CD14-positive monocyte (primary cell): Measurements from ENCODE around the gene GSTCD. TPM values are rescaled to one million over a fixed set of nuclear protein-coding genes. Genes with fewer than 3 reads are reported as not detected.

Experiments
- DNase-seq, 3 donors: peaks; one replicate each; pipeline ENCODE4 v3.0.0-alpha.2; 2011 to 2022
- H2AFZ ChIP-seq: 2 replicates; pipeline ENCODE4 v1.6.0; 2012; ENCODE audit warnings: mild to moderate bottlenecking, low read depth, low read length, inconsistent platforms; ENCODE audit not compliant: insufficient read depth, poor library complexity, severe bottlenecking
- H3K27ac ChIP-seq, 2 donors: 1 replicate in 1 of 2; 2 replicates in 1 of 2; pipeline ENCODE4 v1.5.1; 2012 to 2013; ENCODE audit warnings: low read length in 2 of 2, control low read depth in 1 of 2, inconsistent platforms in 1 of 2, low read depth in 1 of 2, mild to moderate bottlenecking in 1 of 2
- H3K27me3 ChIP-seq, 2 donors: one replicate each; pipeline versions ENCODE4 v1.6.0 to v1.6.1; 2011 to 2013; ENCODE audit warnings: low read length in 2 of 2; ENCODE audit not compliant: control insufficient read depth in 2 of 2, insufficient read depth in 2 of 2
- H3K36me3 ChIP-seq, 2 donors: replicated peaks in 1 of 2; 1 replicate in 1 of 2; 2 replicates in 1 of 2; pipeline versions ENCODE4 v1.5.1 to v1.6.1; 2012 to 2013; ENCODE audit warnings: low read length in 2 of 2, control low read depth in 1 of 2, inconsistent platforms in 1 of 2, mild to moderate bottlenecking in 1 of 2; ENCODE audit not compliant: insufficient read depth in 2 of 2, control insufficient read depth in 1 of 2
- H3K4me1 ChIP-seq, 2 donors: 1 replicate in 1 of 2; 2 replicates in 1 of 2; pipeline versions ENCODE4 v1.5.1 to v1.6.1; 2012 to 2013; ENCODE audit warnings: low read length in 2 of 2, control low read depth in 1 of 2, inconsistent platforms in 1 of 2, mild to moderate bottlenecking in 1 of 2, moderate library complexity in 1 of 2; ENCODE audit not compliant: insufficient read depth in 2 of 2, control insufficient read depth in 1 of 2
- H3K4me2 ChIP-seq: replicated peaks from 2 replicates; pipeline ENCODE3; 2012; ENCODE audit warnings: low read length, moderate library complexity, mild to moderate bottlenecking; ENCODE audit not compliant: poor library complexity, severe bottlenecking; ENCODE audit errors: extremely low read depth
- H3K4me3 ChIP-seq, 3 experiments: fragments of 200-600 bp in 1 of 3; sonication (generic) in 1 of 3; replicated peaks in 1 of 3; 1 replicate in 2 of 3; 2 replicates in 1 of 3; pipeline ENCODE4 v1.5.1; 2011 to 2013; ENCODE audit warnings: low read length in 3 of 3, mild to moderate bottlenecking in 3 of 3, control low read depth in 2 of 3, low read depth in 2 of 3, inconsistent platforms in 1 of 3, moderate library complexity in 1 of 3
- H3K79me2 ChIP-seq: 2 replicates; pipeline ENCODE4 v1.6.0; 2012; ENCODE audit warnings: mild to moderate bottlenecking, control low read depth, inconsistent platforms, low read length, moderate library complexity; ENCODE audit not compliant: insufficient read depth
- H3K9ac ChIP-seq: 2 replicates; pipeline ENCODE4 v1.6.0; 2017; ENCODE audit warnings: low read length, mild to moderate bottlenecking; ENCODE audit not compliant: insufficient read depth, poor library complexity, severe bottlenecking
- H3K9me3 ChIP-seq, 2 donors: replicated peaks in 1 of 2; 1 replicate in 1 of 2; 2 replicates in 1 of 2; pipeline versions ENCODE4 v1.5.1 to v1.6.1; 2012 to 2013; ENCODE audit warnings: low read length in 2 of 2, control low read depth in 1 of 2; ENCODE audit not compliant: control insufficient read depth in 1 of 2, insufficient read depth in 1 of 2
- H4K20me1 ChIP-seq: 2 replicates; pipeline ENCODE4 v1.6.0; 2012; ENCODE audit warnings: mild to moderate bottlenecking, low read length, control low read depth, moderate library complexity; ENCODE audit not compliant: insufficient read depth
- H3K27ac Mint-ChIP-seq, 7 donors: one replicate each; pipeline ENCODE4 v1.8.0; 2020; ENCODE audit warnings: mild to moderate bottlenecking in 7 of 7, mixed read lengths in 7 of 7, moderate library complexity in 6 of 7, inconsistent platforms in 2 of 7
- H3K27me3 Mint-ChIP-seq, 3 donors: one replicate each; pipeline ENCODE4 v1.8.0; 2021 to 2022; ENCODE audit warnings: low read depth in 3 of 3, mild to moderate bottlenecking in 3 of 3, mixed read lengths in 3 of 3, moderate library complexity in 3 of 3, inconsistent platforms in 1 of 3
- H3K36me3 Mint-ChIP-seq, 2 donors: one replicate each; pipeline ENCODE4 v1.8.0; 2020; ENCODE audit warnings: mixed read lengths in 2 of 2, inconsistent platforms in 1 of 2, mild to moderate bottlenecking in 1 of 2
- H3K4me1 Mint-ChIP-seq: one replicate; pipeline ENCODE4 v1.8.0; 2020; ENCODE audit warnings: mild to moderate bottlenecking, mixed read lengths
- H3K4me3 Mint-ChIP-seq, 2 donors: one replicate each; pipeline ENCODE4 v1.8.0; 2020; ENCODE audit warnings: mild to moderate bottlenecking in 2 of 2, mixed read lengths in 2 of 2, moderate library complexity in 1 of 2
- H3K9me3 Mint-ChIP-seq, 7 donors: one replicate each; pipeline ENCODE4 v1.8.0; 2020 to 2022; ENCODE audit warnings: mixed read lengths in 7 of 7, mild to moderate bottlenecking in 6 of 7, moderate library complexity in 6 of 7, inconsistent platforms in 2 of 7
- CTCF ChIP-seq: fragments of 200-600 bp; IDR thresholded peaks from one replicate; pipeline ENCODE4 v1.8.0; 2022; ENCODE audit warnings: antibody characterized with exemption, mild to moderate bottlenecking
- WGBS: methylation state at CpG from one replicate; pipeline ENCODE4 v1.1.5; 2013; ENCODE audit warnings: missing lambda C conversion rate; ENCODE audit not compliant: insufficient coverage; 5-methylcytosine and 5-hydroxymethylcytosine counted together
- intact Hi-C, 2 donors: fragments of 100-400 bp; cut with micrococcal nuclease; formaldehyde crosslinking; loops; one replicate each; pipeline versions ENCODE4 v1.15.0 to v1.15.1; 2023
- polyA plus RNA-seq, 3 donors: library from polyadenylated mRNA; depleted of rRNA in 1 of 3; unstranded in 2 of 3; stranded (reverse) in 1 of 3; fragments of 300-500 nt in 2 of 3; fragments of >200 nt in 1 of 3; fragmentation: Illumina TruSeq in 2 of 3; gene quantifications; 1 replicate in 2 of 3; 2 replicates in 1 of 3; pipeline ENCODE4 v1.2.3, GENCODE V29; 2012 to 2021

Gene GSTCD
- polyA plus RNA-seq, 3 donors = 0.93 to 1.5 (median 1.2) TPM

- peak overlapping the region; percentile 73 for H3K4me2 ChIP-seq
- 0% methylated on average over 1 of the region's 5 CpGs for WGBS
- peak overlapping the region; percentile 77 to 92 for H3K4me3 Mint-ChIP-seq
These were observed 5.5 kb downstream of the GSTCD start for GRCh38 chr4:105714071-105714521.

GRCh38 chr4:105714932-105715331, 6.3 kb downstream of the GSTCD start:
- peaks cover 4 to 6% of the 10 kb centered on the region in 2 donors for H3K4me1 ChIP-seq
- H3K27me3 ChIP-seq = no peaks in the 10 kb centered on the region
- no peaks in the 10 kb centered on the region for H3K79me2 ChIP-seq
- H3K36me3 Mint-ChIP-seq = peaks cover 4 to 9% of the 10 kb centered on the region in 2 donors
- no peak overlapping the region for H3K4me3 ChIP-seq
- H3K9me3 ChIP-seq = no peaks in the 10 kb centered on the region
- TF ChIP-seq CTCF = no peak
- no peak overlapping the region for H3K27ac Mint-ChIP-seq
- peak overlapping the region; percentile 36 for H2AFZ ChIP-seq
- no peak overlapping the region for H3K27ac ChIP-seq
- H3K4me3 Mint-ChIP-seq = no peak overlapping the region
- intact Hi-C loops = no loop called here
- no peaks in the 10 kb centered on the region for H3K36me3 ChIP-seq
- WGBS = no CpG with 5 or more reads among the region's 1 CpG
- no peaks in the 10 kb centered on the region for H4K20me1 ChIP-seq
- no peak for DNase-seq
- H3K27me3 Mint-ChIP-seq = no peaks in the 10 kb centered on the region
- H3K4me2 ChIP-seq = no peak overlapping the region
- no peak overlapping the region for H3K9ac ChIP-seq
- H3K9me3 Mint-ChIP-seq = no peaks in the 10 kb centered on the region
- H3K4me1 Mint-ChIP-seq = peaks cover 9% of the 10 kb centered on the region

More at GRCh38 chr4:105714071-105714521, 5.5 kb downstream of the GSTCD start:
- H3K36me3 ChIP-seq = no peaks in the 10 kb centered on the region
- H2AFZ ChIP-seq = peak overlapping the region; percentile 84
- intact Hi-C loops = no loop called here
- TF ChIP-seq CTCF = no peak
- peak overlapping the region in 1 of 2 donors; percentile 43 for H3K27ac ChIP-seq
- H3K27me3 ChIP-seq = no peaks in the 10 kb centered on the region
- H3K9me3 ChIP-seq = no peaks in the 10 kb centered on the region
- DNase-seq = peak; percentile 18 to 49 (median 28)
- H3K4me3 ChIP-seq = peak overlapping the region; percentile 41 to 76 (median 72)
- H3K27ac Mint-ChIP-seq = peak overlapping the region in 5 of 7 donors; percentile 12 to 79 (median 73)
- peaks cover 8% of the 10 kb centered on the region for H3K79me2 ChIP-seq
- H3K4me1 ChIP-seq = peaks cover 8 to 13% of the 10 kb centered on the region in 2 donors
- no peak overlapping the region for H3K9ac ChIP-seq
- peaks cover 16% of the 10 kb centered on the region for H3K4me1 Mint-ChIP-seq
- no peaks in the 10 kb centered on the region for H3K9me3 Mint-ChIP-seq
- H3K27me3 Mint-ChIP-seq = no peaks in the 10 kb centered on the region
- peaks cover 0 to 2% of the 10 kb centered on the region in 2 donors for H3K36me3 Mint-ChIP-seq
- H4K20me1 ChIP-seq = no peaks in the 10 kb centered on the region
